Transverse colon (tissue), 4 donors: ENCODE results near the gene AJM1. TPM values are rescaled to one million over a fixed set of nuclear protein-coding genes. Genes with fewer than 3 reads are reported as not detected.

Source experiments
- DNase-seq: peaks from one replicate; pipeline ENCODE4 v3.0.0-alpha.2; 2019
- H3K27ac ChIP-seq, 4 donors: fragments of 200-600 bp; sonication (generic); 2 replicates each; pipeline ENCODE4 v1.5.1; 2016 to 2018; ENCODE audit warnings: inconsistent platforms in 4 of 4
- H3K27me3 ChIP-seq: fragments of 200-600 bp; sonication (generic); 2 replicates; pipeline ENCODE4 v1.5.1; 2017; ENCODE audit warnings: inconsistent platforms
- H3K36me3 ChIP-seq, 4 donors: fragments of 200-600 bp; sonication (generic); 2 replicates each; pipeline ENCODE4 v1.5.1; 2017 to 2019; ENCODE audit warnings: inconsistent platforms in 4 of 4
- H3K4me1 ChIP-seq, 4 donors: fragments of 200-600 bp; sonication (generic); 2 replicates each; pipeline ENCODE4 v1.5.1; 2017 to 2020; ENCODE audit warnings: inconsistent platforms in 4 of 4
- H3K4me3 ChIP-seq, 4 donors: fragments of 200-600 bp; sonication (generic); 1 replicate in 1 of 4; 2 replicates in 3 of 4; pipeline versions ENCODE4 v1.5.1 to v1.6.1; 2017 to 2019; ENCODE audit warnings: inconsistent platforms in 4 of 4
- H3K9me3 ChIP-seq, 2 donors: fragments of 200-600 bp; sonication (generic); 2 replicates each; pipeline ENCODE4 v1.5.1; 2017 to 2019; ENCODE audit warnings: inconsistent platforms in 2 of 2
- CTCF ChIP-seq, 5 experiments: fragments of 200-600 bp in 3 of 5; fragments of 450-650 bp in 2 of 5; sonication (generic) in 3 of 5; IDR thresholded peaks; 1 replicate in 2 of 5; 2 replicates in 3 of 5; pipeline ENCODE4 v1.5.1; 2016 to 2017; ENCODE audit warnings: antibody characterized with exemption in 5 of 5, inconsistent platforms in 3 of 5, mild to moderate bottlenecking in 2 of 5, moderate library complexity in 1 of 5
- EP300 ChIP-seq: sonication (generic); formaldehyde crosslinking; IDR thresholded peaks from one replicate; pipeline ENCODE4 v1.6.1; 2017; ENCODE audit warnings: antibody characterized with exemption, low read depth
- POLR2A ChIP-seq: fragments of 450-650 bp; IDR thresholded peaks from one replicate; pipeline ENCODE4 v1.6.1; 2016; ENCODE audit warnings: antibody characterized with exemption, mild to moderate bottlenecking, moderate library complexity
- POLR2AphosphoS5 ChIP-seq, 3 donors: sonication (generic); formaldehyde crosslinking; IDR thresholded peaks; one replicate each; pipeline ENCODE4 v1.6.1; 2016; ENCODE audit warnings: antibody characterized with exemption in 3 of 3
- WGBS, 2 donors: methylation state at CpG; one replicate each; pipeline ENCODE4 v1.1.5; 2018; ENCODE audit warnings: low coverage in 1 of 2; 5-methylcytosine and 5-hydroxymethylcytosine counted together
- in situ Hi-C, 4 donors: fragments of 200-750 bp; cut with MboI; loops; one replicate each; pipeline versions ENCODE4 v1.15.0 to v1.15.1; 2017; ENCODE audit warnings: low sequenced_read_pairs in 3 of 4, low pct_ligation_motif_present in 1 of 4, low pct_unique_long_range_greater_than_20kb in 1 of 4
- intact Hi-C: fragments of 100-400 bp; cut with DNase I; formaldehyde crosslinking; loops from one replicate; pipeline ENCODE4 v1.15.1; 2023; ENCODE audit warnings: low total_unique reads
- total RNA-seq, 4 donors: library from RNA; depleted of rRNA; stranded (reverse); fragments of >200 nt; gene quantifications; one replicate each; pipeline ENCODE4 v1.1.0, GENCODE V29; 2016

The AJM1 gene
- total RNA-seq, 4 donors from 2014 or later, result 9.8 to 26.5 (median 17.0) TPM

DNA sequence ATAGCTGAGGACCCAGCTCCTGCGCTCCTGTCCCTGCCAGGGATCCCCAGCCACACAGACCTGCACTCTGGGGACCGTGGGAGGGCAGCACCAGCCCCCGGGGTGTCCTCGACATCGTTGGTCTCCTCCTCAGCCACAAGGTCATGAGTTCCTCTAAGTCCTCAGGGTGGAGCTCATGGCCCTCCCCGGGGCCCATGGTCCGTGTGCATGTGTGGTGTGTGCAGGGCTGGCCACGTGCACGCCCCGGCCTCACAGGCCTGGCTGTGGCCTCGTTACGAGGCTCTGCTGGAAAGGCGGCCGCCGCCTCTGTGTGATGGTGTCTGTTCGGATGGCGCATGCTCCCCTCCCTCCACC is 16.1 kb upstream of the AJM1 start:
- TF ChIP-seq EP300 (no peak), POLR2AphosphoS5 (IDR thresholded peaks at IDR 0.05) (no peak), POLR2A (no peak), CTCF (IDR thresholded peaks at IDR 0.05) (no peak)
- peaks cover 0 to 36% (median 15%) of the 10 kb centered on the region in 4 donors for H3K36me3 ChIP-seq
- in situ Hi-C loops, result no loop called here

DNA sequence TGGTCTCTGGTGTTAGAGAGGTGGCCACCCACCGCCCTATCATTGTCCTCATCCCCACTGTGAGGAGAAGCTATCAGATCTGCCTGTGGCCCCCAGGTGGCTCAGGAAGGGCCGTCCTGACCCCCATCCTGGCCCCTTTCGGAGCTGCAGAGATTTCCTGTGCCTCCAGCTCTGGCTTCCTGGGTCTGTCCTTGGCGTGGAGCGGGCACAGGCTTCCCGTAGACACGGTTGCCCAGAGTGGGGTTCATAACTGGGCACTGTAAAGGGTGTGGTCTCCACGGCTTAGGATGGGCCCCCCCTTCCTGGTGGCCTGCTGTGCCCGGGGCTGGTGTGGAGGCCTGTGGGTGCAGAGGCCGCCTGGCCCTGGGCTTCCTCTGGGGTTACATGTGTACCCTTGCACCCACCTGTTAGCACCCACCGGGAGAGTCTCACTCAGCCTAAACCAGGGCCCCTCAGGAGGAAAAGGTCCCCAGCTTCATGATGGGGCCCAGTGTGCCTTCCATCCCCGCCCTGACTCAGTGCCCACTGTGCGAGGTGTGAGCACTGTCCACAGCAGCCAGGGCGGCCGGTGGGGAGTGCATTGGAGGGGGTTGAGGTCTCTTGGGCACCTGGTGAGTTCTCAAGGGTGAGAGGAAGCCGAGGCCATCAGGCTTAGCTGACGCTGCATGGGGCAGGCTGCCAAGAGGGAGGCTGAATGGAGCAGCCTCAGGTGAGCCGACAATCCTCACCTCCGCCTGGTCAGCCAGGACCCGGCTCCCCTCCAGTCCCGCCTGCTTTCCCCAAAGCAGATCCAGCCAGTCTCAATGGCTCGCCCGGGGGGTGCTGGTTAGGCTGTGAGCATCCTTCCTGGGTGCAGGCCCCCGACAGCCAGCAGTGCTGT is 15.3 kb upstream of the AJM1 start:
- TF ChIP-seq POLR2AphosphoS5 (IDR thresholded peaks at IDR 0.05), result no peak
- no peak for TF ChIP-seq CTCF (IDR thresholded peaks at IDR 0.05)
- TF ChIP-seq POLR2A, result no peak
- TF ChIP-seq EP300, result no peak
- Histone ChIP-seq H3K36me3 (peaks cover 0 to 36% (median 15%) of the 10 kb centered on the region in 4 donors), H3K27ac (no peak overlapping the region), H3K4me3 (no peak overlapping the region), H3K4me1 (peaks cover 0 to 1% (median 0%) of the 10 kb centered on the region in 4 donors), H3K27me3 (no peaks in the 10 kb centered on the region), H3K9me3 (no peaks in the 10 kb centered on the region)
- 91% methylated on average over 22 of the region's 24 CpGs; no CpG with 5 or more reads in 1 of the 2 donors for WGBS, 2 donors
- intact Hi-C loops (no loop called here), in situ Hi-C loops (no loop called here)
- no peak for DNase-seq

More for the DNA sequence above, 16.1 kb upstream of the AJM1 start:
- Histone ChIP-seq H3K4me3 (no peak overlapping the region), H3K9me3 (no peaks in the 10 kb centered on the region), H3K4me1 (peaks cover 0 to 7% (median 2%) of the 10 kb centered on the region in 4 donors), H3K27ac (no peak overlapping the region), H3K27me3 (no peaks in the 10 kb centered on the region)
- intact Hi-C loops, result no loop called here
- 92% methylated on average over 12 of the region's 17 CpGs; no CpG with 5 or more reads in 1 of the 2 donors for WGBS, 2 donors
- no peak for DNase-seq

DNA sequence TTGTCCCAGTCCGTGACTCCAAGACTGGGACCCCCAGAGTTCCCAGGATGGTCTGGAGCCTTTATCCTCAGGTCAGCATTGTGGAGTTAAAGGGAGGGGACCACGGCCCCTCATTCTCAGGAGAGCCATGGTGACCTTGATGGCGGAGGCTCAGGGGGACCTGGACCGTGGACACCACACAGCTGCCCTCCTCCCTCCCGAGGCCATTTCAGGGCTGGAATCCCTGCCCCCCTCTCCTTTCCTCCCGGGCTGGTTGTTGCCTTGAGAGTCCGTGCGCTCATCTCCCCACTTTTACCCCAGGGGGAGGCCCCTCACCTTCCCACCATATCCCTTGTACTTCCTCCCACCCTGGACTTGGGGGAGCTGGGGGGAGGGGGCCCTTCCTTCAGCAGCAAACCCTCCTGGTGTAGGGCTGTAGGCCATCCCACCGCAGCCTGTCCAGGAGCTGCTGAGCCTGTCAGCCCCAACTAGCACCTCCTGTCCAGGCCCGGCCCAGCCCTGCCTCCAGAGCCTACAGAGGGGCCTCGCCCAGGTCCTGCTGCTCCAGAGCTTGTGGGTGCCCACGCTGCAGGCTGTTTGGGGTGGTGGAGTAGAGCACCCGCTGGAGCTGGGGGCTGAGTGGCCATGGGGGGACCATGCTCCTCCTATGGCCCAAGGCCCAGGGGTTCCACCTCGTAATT is 14.3 kb upstream of the AJM1 start:
- H3K36me3 ChIP-seq, result peaks cover 0 to 36% (median 16%) of the 10 kb centered on the region in 4 donors

More for the DNA sequence above, 14.3 kb upstream of the AJM1 start:
- TF ChIP-seq CTCF (IDR thresholded peaks at IDR 0.05) (no peak), POLR2A (no peak), EP300 (no peak), POLR2AphosphoS5 (IDR thresholded peaks at IDR 0.05) (no peak)
- intact Hi-C loops, result no loop called here
- Histone ChIP-seq H3K9me3 (no peaks in the 10 kb centered on the region), H3K27me3 (no peaks in the 10 kb centered on the region), H3K4me1 (no peaks in the 10 kb centered on the region), H3K4me3 (no peak overlapping the region), H3K27ac (no peak overlapping the region)
- 91 to 100% methylated on average over 1 to 13 of the region's 14 CpGs for WGBS, 2 donors
- DNase-seq, result no peak
- in situ Hi-C loops, result no loop called here
